NCI-H69 (cell line): ENCODE data around the gene KLHL15.
"Not testable (repeated sequence)": the region's sequence is repeated elsewhere in the genome, so short reads cannot be mapped to it uniquely, and the experiment has no call there.

Source experiments
- DNase-seq: peaks from one replicate; lab custom pipeline; 2025; lab: John Stamatoyannopoulos, UW

Gene KLHL15

GRCh38 chrX:24027086-24027485 lies at the start of gene KLHL15:
TSS of gene KLHL15 (minus strand) at chrX:24027186. CDS start at chrX:24006693, 20,493 bp downstream.
- no peak for DNase-seq

GRCh38 chrX:24069877-24070276 lies 42.9 kb upstream of the KLHL15 start:
- DNase-seq, result no peak

GRCh38 chrX:24063488-24063887 lies 36.5 kb upstream of the KLHL15 start:
- no peak for DNase-seq

- DNase-seq, result peak; percentile 30
These were observed 28.0 kb upstream of the KLHL15 start for GRCh38 chrX:24055043-24055356.

GRCh38 chrX:24054182-24055042 lies 27.4 kb upstream of the KLHL15 start, which contains the start of gene EIF2S3:
TSS of gene EIF2S3 (plus strand) at chrX:24054956. CDS start at chrX:24054969, 13 bp downstream.
- peak; percentile 95 for DNase-seq

- DNase-seq, result not testable (repeated sequence)
These were observed 23.7 kb upstream of the KLHL15 start for GRCh38 chrX:24050522-24051318.

- DNase-seq, result not testable (repeated sequence)
These were observed 22.7 kb upstream of the KLHL15 start for GRCh38 chrX:24049643-24050042.

- DNase-seq, result not testable (repeated sequence)
These were observed 19.1 kb upstream of the KLHL15 start for GRCh38 chrX:24046060-24046459.

GRCh38 chrX:24037729-24038128 lies 10.7 kb upstream of the KLHL15 start:
- DNase-seq, result no peak

GRCh38 chrX:24034485-24034884 lies 7.5 kb upstream of the KLHL15 start:
- DNase-seq, result peak; percentile 5

GRCh38 chrX:24030597-24030996 lies 3.6 kb upstream of the KLHL15 start:
- no peak for DNase-seq

GRCh38 chrX:24027985-24028384 lies 999 bp upstream of the KLHL15 start:
- no peak for DNase-seq

GRCh38 chrX:24026432-24026831 lies 554 bp downstream of the KLHL15 start:
- DNase-seq, result peak; percentile 53

GRCh38 chrX:24025741-24026403 lies 1.1 kb downstream of the KLHL15 start:
- DNase-seq, result peak; percentile 71

- DNase-seq, result peak; percentile 95
These were observed 1.9 kb downstream of the KLHL15 start for GRCh38 chrX:24024819-24025740.

- DNase-seq, result peak; percentile 39
These were observed 2.9 kb downstream of the KLHL15 start for GRCh38 chrX:24023972-24024669.

- DNase-seq, result no peak
These were observed 3.4 kb downstream of the KLHL15 start for GRCh38 chrX:24023544-24023943.

- no peak for DNase-seq
These were observed 6.6 kb downstream of the KLHL15 start for GRCh38 chrX:24020306-24020876.

GRCh38 chrX:24019448-24019847 lies 7.5 kb downstream of the KLHL15 start:
- no peak for DNase-seq

- DNase-seq, result no peak
These were observed 8.2 kb downstream of the KLHL15 start for GRCh38 chrX:24018809-24019208.
